ENCODE results near the gene RPL31. TPM values are rescaled to one million over a fixed set of nuclear protein-coding genes. Genes with fewer than 3 reads are reported as not detected.

Gene RPL31
- total RNA-seq, 2 experiments from 2014 or later: 1,127 to 1,501 TPM

DNA sequence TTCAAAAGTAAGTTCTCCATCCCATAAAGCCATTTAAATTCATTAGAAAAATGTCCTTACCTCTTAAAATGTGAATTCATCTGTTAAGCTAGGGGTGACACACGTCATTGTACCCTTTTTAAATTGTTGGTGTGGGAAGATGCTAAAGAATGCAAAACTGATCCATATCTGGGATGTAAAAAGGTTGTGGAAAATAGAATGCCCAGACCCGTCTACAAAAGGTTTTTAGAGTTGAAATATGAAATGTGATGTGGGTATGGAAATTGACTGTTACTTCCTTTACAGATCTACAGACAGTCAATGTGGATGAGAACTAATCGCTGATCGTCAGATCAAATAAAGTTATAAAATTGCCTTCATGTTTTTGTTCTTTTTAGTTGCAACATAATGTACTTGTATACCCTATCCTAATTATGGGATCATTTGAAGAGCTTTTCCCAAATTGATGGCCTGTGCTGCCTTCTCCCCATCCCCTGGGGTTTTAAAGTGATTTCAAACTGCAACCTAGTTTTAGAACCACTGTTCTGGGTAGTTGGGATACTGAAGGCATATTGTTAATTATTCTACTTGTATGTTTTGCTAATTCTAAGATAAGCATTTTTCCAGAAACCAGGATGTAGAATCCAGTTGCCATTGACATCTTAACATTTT is 4.1 kb downstream of the RPL31 start:
- H3K27ac Mint-ChIP-seq: no peak overlapping the region
- no peaks in the 10 kb centered on the region for H3K27me3 Mint-ChIP-seq
- H3K9me3 Mint-ChIP-seq: no peaks in the 10 kb centered on the region
- H3K36me3 Mint-ChIP-seq (ENCODE audit: low read depth): peaks cover 75% of the 10 kb centered on the region
- no peak overlapping the region for H3K4me3 Mint-ChIP-seq
- DNase-seq: no peak
- CTCF ChIA-PET: no interaction called here
- peaks cover 60% of the 10 kb centered on the region for H3K4me1 Mint-ChIP-seq
- POLR2A ChIA-PET: no interaction called here

DNA sequence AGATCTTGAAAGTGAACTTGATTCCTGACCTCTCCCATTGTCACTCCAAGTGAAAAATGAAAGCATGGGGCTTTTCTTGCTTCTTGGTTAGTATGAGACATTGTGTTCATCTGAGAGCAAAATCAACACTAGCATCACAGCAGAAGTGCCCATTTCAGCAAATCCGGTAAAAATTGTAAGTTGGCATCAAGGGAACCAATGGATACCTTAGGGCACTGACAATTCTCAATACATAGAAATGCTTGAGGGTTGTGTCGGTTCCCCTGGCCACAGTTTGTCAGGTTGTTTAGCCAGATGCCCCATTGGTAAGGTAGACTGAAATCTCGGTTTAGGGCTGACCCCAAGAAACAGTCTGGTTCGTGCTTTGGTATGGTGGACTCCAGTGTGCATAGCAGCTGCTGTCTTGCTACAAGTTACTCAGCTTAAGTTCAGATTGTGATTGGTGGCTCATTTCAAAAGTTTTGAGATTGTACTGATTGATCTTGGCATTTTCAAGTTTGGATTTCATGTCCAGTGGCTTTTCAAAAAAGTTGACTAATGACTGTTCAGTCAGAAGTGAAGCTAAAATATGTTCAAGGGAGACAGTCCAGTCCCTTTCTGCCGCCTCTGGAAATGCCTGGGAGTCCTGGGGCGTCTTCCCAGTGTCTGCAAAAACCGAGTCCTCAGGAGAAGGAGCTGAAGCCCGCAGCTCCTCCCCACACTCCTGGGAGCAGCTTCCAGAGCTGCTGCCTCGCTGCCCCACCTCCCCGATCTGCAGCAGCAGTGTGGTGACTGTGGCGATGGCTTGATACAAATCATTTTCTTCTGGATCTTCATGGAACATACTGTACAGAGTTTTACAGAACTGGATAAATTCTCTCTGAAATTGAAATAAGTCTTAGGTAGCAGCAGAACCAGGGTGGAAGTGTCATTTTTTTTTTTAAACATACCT is 5.6 kb downstream of the RPL31 start:
- peaks cover 76% of the 10 kb centered on the region for H3K36me3 Mint-ChIP-seq (ENCODE audit: low read depth)
- H3K4me1 Mint-ChIP-seq: peaks cover 59% of the 10 kb centered on the region
- H3K9me3 Mint-ChIP-seq: no peaks in the 10 kb centered on the region
- H3K27me3 Mint-ChIP-seq: no peaks in the 10 kb centered on the region
- ChIA-PET POLR2A (no interaction called here), CTCF (no interaction called here)
- no peak for DNase-seq
- H3K4me3 Mint-ChIP-seq: no peak overlapping the region
- no peak overlapping the region for H3K27ac Mint-ChIP-seq

DNA sequence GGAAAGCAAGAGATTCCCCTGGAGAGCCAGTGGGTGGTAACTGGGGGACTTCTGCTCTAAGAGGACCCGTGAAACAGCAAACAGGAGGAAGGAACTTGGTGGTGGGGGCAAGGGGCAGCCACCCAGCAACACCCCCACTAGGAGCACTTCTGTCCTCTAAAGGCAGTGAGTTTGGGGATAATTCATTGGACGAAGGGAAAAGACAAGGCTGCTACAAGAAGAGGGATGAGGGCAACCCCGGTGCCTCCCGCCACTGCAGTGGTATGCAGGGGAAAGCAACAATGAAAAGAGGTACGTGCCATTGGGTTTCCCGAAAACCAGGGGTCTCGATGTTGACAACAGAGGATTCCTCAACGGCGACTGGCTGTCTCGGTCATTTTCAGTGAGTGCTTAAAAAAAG is 9.1 kb downstream of the RPL31 start:
- no peak for DNase-seq
- no peaks in the 10 kb centered on the region for H3K27me3 Mint-ChIP-seq
- peaks cover 65% of the 10 kb centered on the region for H3K36me3 Mint-ChIP-seq (ENCODE audit: low read depth)
- peak overlapping the region; percentile 54 for H3K27ac Mint-ChIP-seq
- ChIA-PET CTCF (interaction anchor here (0.7 to 1.8 kb wide), 2 partner anchors 9 to 820 kb away, joined by 3 to 4 read pairs; partner anchors contain the start of gene RPL31), POLR2A (no interaction called here)
- H3K4me3 Mint-ChIP-seq: no peak overlapping the region
- H3K4me1 Mint-ChIP-seq: peaks cover 26% of the 10 kb centered on the region
- H3K9me3 Mint-ChIP-seq: no peaks in the 10 kb centered on the region

DNA sequence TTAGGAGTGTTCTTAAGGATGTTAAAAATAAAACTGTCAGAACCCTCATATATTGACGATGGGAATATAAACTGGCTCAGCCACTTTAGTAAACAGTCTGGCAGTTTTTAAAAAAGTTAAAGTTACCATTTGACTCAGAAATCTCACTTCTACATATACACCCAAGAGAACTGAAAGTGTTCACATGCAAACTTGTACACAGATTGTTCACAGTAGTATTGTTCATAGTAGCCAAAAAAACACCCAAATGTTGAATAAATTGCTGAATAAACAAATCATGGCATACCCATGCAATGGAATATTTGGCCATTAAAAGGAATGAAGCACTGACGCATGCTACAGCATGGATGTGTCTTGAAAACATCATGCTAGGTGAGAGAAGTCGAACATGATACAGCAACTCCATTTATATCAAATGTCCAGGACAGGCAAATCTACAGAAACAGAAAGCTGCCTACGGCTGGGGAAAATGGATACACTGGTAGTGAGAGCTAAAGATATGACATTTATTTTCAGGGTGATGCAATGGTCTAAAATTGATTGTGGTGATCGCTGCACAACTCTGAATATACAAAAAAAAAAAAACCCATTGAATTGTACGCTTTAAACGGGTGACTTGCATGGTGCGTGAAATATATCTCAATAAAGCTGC is 10.1 kb downstream of the RPL31 start:
- peaks cover 24% of the 10 kb centered on the region for H3K4me1 Mint-ChIP-seq
- ChIA-PET POLR2A (no interaction called here), CTCF (interaction anchor here (0.6 to 1.3 kb wide), 9 partner anchors 9 to 388 kb away, joined by 3 to 11 read pairs (median 4); partner anchors contain the start of gene RPL31)
- peak overlapping the region; percentile 11 for H3K27ac Mint-ChIP-seq
- H3K27me3 Mint-ChIP-seq: no peaks in the 10 kb centered on the region
- DNase-seq: no peak
- peaks cover 59% of the 10 kb centered on the region for H3K36me3 Mint-ChIP-seq (ENCODE audit: low read depth)
- no peak overlapping the region for H3K4me3 Mint-ChIP-seq
- no peaks in the 10 kb centered on the region for H3K9me3 Mint-ChIP-seq

DNA sequence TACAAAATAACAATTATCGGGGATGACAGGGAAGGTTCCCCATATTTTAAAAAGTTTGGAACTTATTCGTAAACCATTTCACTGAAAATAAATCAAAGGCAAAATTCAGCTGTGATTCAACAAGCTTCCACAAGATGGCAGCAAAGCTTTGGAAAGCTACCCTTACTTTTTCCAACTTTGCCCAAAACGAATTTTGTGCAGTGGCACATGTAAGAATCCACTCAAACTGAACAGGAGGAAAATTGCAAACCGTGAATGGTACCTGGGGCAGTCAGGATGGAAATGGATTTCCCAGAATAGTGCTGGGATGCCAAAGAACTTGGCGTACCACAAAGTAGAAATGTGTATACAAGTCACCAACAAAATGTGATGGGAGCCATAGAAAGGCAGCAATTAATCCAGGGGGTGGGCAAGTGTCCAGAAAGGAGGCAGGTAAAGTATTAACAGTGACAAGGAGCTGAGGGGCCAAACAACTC is 10.7 kb downstream of the RPL31 start:
- Mint-ChIP-seq H3K27me3 (no peaks in the 10 kb centered on the region), H3K27ac (no peak overlapping the region), H3K36me3 (ENCODE audit: low read depth) (peaks cover 54% of the 10 kb centered on the region), H3K9me3 (no peaks in the 10 kb centered on the region), H3K4me3 (no peak overlapping the region), H3K4me1 (peaks cover 19% of the 10 kb centered on the region)
- CTCF ChIA-PET: interaction anchor here (0.6 to 1.3 kb wide), 9 partner anchors 9 to 388 kb away, joined by 3 to 11 read pairs (median 4); partner anchors contain the start of gene RPL31
- POLR2A ChIA-PET: no interaction called here
- peak; percentile 47 for DNase-seq

DNA sequence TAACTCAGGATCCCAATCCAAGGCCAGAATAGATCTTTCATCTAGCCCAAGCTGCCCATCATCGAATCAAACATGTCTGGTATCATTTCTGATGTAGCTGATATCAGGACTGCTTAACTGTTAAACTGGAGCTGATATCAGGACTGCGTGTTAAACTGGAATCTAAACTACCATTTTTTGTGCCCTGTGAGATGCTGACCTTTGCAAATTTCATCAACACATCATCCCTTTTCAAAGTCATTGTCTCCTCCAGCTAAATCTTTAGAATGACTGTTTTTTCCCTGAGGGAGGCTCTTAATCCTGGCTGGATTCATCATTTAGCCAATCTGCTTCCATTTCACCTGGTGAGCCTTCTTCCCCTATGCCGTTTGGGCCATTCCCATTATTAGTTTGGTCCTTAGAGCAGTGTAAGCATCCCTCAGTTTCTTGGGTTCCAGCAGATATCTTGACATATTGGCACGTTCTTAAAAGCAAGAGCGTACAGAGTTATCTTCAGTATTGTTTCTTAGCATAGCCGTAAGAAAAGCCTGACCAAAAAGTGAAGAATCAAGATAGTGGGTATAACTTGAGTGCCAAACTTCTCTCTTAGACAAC is 12.3 kb downstream of the RPL31 start:
- POLR2A ChIA-PET: no interaction called here

DNA sequence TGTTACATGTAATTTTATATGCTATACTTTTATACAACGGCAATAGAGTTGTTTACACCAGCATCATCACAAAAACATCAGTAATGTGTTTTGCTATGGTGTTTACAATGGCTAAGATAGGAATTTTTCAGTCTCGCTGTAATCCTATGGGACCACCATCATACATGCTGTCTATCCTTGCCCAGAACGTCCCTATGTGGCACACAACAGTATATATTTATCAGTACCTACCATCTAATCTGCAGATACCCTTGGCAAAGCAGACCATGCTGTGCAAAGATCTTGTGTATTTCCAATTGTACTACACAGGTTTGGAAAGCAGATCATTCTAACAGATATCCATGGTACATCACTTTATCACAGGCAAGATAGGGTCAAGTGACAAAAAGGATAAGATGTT is 15.3 kb downstream of the RPL31 start:
- no peaks in the 10 kb centered on the region for H3K4me1 Mint-ChIP-seq
- H3K4me3 Mint-ChIP-seq: no peak overlapping the region
- POLR2A ChIA-PET: no interaction called here
- H3K36me3 Mint-ChIP-seq (ENCODE audit: low read depth): peaks cover 46% of the 10 kb centered on the region
- H3K27ac Mint-ChIP-seq: no peak overlapping the region
- DNase-seq: no peak
- no peaks in the 10 kb centered on the region for H3K27me3 Mint-ChIP-seq
- CTCF ChIA-PET: no interaction called here
- H3K9me3 Mint-ChIP-seq: no peaks in the 10 kb centered on the region

More for the DNA sequence above, 12.3 kb downstream of the RPL31 start:
- H3K4me1 Mint-ChIP-seq: peaks cover 12% of the 10 kb centered on the region
- H3K27ac Mint-ChIP-seq: no peak overlapping the region
- no peak for DNase-seq
- no peaks in the 10 kb centered on the region for H3K9me3 Mint-ChIP-seq
- H3K4me3 Mint-ChIP-seq: no peak overlapping the region
- CTCF ChIA-PET: no interaction called here
- peaks cover 50% of the 10 kb centered on the region for H3K36me3 Mint-ChIP-seq (ENCODE audit: low read depth)
- H3K27me3 Mint-ChIP-seq: no peaks in the 10 kb centered on the region

DNA sequence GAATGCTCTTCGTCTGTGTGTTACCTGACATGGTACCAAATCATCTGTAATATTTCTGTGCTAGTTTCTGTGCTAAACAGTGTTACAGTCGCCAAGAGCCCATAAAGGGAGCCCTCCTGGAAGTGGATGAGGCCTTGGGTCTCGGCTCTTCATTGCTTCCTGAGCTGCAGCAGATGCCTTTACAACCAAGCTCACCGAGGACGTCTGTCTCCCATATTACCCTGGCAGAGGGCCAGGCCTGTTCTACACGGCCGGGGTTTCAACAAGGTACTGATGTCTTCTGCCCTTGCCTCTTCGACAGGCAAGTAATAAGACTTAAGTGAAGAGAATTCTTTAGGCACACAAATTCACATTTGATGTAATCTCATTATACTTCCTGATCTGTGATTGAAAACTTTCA is 16.8 kb downstream of the RPL31 start:
- Mint-ChIP-seq H3K36me3 (ENCODE audit: low read depth) (peaks cover 37% of the 10 kb centered on the region), H3K4me1 (no peaks in the 10 kb centered on the region), H3K27ac (no peak overlapping the region), H3K27me3 (no peaks in the 10 kb centered on the region), H3K4me3 (no peak overlapping the region), H3K9me3 (no peaks in the 10 kb centered on the region)
- POLR2A ChIA-PET: no interaction called here
- DNase-seq: no peak
- CTCF ChIA-PET: no interaction called here

DNA sequence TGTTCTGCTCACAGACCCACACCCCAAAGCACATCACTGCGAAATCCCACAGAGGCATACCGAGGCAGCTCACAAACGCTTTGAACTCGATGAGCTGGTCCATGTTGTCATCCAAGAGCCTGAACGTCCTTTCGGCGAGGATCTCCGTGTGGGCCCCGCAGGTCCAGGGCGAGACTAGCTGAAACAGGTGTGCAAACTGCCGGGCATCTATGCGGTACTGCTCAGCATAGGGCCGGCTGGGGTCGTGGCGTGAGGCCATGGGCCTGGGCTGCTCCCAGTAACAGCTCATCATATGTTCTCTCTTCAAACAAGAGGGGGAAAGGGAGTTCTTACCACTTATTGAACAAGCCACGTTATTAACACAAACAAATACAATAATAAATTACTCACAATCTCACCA is 20.1 kb downstream of the RPL31 start:
- Mint-ChIP-seq H3K27ac (no peak overlapping the region), H3K27me3 (no peaks in the 10 kb centered on the region), H3K36me3 (ENCODE audit: low read depth) (peaks cover 24% of the 10 kb centered on the region), H3K4me3 (no peak overlapping the region), H3K4me1 (no peaks in the 10 kb centered on the region), H3K9me3 (no peaks in the 10 kb centered on the region)
- ChIA-PET POLR2A (no interaction called here), CTCF (interaction anchor here (0.7 kb wide), 1 partner anchor 586 kb away, joined by 3 read pairs; no protein-coding TSS in a partner anchor)
- no peak for DNase-seq

DNA sequence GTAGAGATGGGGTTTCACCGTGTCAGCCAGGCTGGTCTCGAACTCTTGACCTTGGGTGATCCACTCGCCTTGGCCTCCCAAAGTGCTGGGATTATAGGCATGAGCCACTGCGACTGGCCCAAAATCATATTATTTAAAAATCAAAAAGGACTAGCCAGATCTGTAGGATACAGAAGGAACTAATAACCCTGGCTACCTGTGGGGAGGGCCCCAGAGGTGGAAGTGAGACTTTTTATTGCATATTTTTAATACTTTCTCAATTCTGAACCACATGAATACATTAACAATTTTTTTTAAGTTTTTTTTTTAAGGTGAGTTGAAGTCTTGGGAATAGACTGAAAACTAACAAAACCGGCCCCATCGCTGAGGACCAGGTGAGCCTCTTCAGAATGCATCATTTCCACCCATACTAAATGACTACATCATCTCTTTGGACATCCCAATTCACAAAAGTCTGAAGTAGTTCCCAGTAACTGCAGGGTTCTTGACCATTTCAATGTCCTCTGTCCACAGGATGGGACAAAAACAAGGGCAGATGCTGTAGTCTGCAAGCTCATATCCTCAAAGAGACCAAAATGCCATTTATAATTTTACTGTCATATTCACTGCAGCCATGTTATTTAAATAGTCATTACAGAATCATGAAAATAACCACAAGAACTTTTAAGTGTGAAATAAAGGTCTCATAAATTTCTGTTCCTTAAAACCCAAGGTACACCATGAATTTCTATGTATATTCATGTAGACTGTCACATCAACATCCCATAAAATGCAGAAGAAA is 21.4 kb downstream of the RPL31 start:
- Mint-ChIP-seq H3K27me3 (no peaks in the 10 kb centered on the region), H3K4me1 (no peaks in the 10 kb centered on the region), H3K36me3 (ENCODE audit: low read depth) (peaks cover 24% of the 10 kb centered on the region), H3K9me3 (no peaks in the 10 kb centered on the region), H3K27ac (no peak overlapping the region), H3K4me3 (no peak overlapping the region)
- CTCF ChIA-PET: no interaction called here
- DNase-seq: no peak
- POLR2A ChIA-PET: no interaction called here

DNA sequence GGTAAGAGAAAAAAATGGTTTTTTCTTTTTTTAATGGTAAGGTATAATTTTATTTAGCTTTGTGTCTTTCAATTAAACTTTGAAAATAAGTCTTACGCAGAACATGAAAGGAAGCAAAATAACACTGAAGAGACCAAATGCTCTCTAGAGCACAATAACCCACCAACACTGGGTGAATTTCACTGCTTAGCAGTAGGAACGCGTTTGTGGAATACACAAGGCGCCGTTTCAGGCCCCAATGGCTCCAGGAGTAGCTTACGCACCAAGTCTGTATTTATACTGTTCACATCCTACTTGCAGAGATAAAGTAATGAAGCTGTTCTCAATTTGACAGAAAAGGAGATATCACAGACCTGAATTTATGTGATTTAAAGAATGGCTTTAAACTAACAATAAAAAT is 23.5 kb downstream of the RPL31 start:
- no peak for DNase-seq
- ChIA-PET POLR2A (no interaction called here), CTCF (interaction anchor here (0.5 kb wide), 1 partner anchor 174 kb away, joined by 3 read pairs; no protein-coding TSS in a partner anchor)
- Mint-ChIP-seq H3K27me3 (no peaks in the 10 kb centered on the region), H3K4me1 (no peaks in the 10 kb centered on the region), H3K4me3 (no peak overlapping the region), H3K9me3 (no peaks in the 10 kb centered on the region), H3K27ac (no peak overlapping the region), H3K36me3 (ENCODE audit: low read depth) (peaks cover 14% of the 10 kb centered on the region)

DNA sequence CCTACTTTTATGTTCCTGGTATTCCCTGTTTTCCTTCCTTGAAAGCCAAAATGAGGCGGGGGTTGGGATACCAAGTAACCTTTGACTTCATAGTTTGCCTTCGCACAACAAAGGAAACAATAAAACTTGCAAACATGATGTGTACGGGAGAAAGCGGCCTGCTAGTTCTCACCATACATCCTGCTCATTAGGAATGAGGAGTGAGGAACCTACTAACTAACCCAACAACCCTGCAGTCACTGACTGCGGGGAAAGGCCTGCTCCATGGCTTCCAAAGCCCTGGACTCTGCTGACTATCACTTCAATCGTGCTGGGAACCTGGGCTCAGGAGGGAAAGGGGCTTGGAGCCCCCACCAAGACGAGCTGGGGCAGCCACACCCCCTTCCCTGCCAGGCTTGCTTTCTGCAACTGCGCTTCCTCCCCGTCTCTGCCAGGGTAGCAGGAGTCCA is 24.2 kb downstream of the RPL31 start:
- no peak for DNase-seq
- Mint-ChIP-seq H3K4me1 (no peaks in the 10 kb centered on the region), H3K27me3 (no peaks in the 10 kb centered on the region), H3K36me3 (ENCODE audit: low read depth) (peaks cover 8% of the 10 kb centered on the region), H3K27ac (no peak overlapping the region), H3K4me3 (no peak overlapping the region), H3K9me3 (no peaks in the 10 kb centered on the region)
- ChIA-PET CTCF (interaction anchor here (0.5 kb wide), 1 partner anchor 173 kb away, joined by 3 read pairs; no protein-coding TSS in a partner anchor), POLR2A (no interaction called here)

All from activated CD4-positive, alpha-beta T cell treated with anti-CD3 and anti-CD28 coated beads, Interleukin-2, amount 10 ng/mL, durations not matched to agents 7 days and 5 days (primary cell).